ENCODE measurements around the gene IFI16.

- TF ChIP-seq CTCF (IDR thresholded peaks at IDR 0.05) (no peak), EP300 (IDR thresholded peaks at IDR 0.05; ENCODE audit: low read depth) (no peak), POLR2A (IDR thresholded peaks at IDR 0.05) (no peak)
Measured at GRCh38 chr1:158978730-158979129, 31.0 kb upstream of the IFI16 start.
